SH-SY5Y (cell line): ENCODE results near the gene TUBGCP5.

ENCODE experiments used
- GATA2 ChIP-seq: IDR thresholded peaks from 2 replicates; pipeline ENCODE4 v1.6.1; 2011; ENCODE audit warnings: mild to moderate bottlenecking, low read depth, low read length
- GATA3 ChIP-seq: IDR thresholded peaks from 2 replicates; pipeline ENCODE4 v1.6.1; 2011; ENCODE audit warnings: low read depth, mild to moderate bottlenecking, low read length, moderate library complexity

DNA sequence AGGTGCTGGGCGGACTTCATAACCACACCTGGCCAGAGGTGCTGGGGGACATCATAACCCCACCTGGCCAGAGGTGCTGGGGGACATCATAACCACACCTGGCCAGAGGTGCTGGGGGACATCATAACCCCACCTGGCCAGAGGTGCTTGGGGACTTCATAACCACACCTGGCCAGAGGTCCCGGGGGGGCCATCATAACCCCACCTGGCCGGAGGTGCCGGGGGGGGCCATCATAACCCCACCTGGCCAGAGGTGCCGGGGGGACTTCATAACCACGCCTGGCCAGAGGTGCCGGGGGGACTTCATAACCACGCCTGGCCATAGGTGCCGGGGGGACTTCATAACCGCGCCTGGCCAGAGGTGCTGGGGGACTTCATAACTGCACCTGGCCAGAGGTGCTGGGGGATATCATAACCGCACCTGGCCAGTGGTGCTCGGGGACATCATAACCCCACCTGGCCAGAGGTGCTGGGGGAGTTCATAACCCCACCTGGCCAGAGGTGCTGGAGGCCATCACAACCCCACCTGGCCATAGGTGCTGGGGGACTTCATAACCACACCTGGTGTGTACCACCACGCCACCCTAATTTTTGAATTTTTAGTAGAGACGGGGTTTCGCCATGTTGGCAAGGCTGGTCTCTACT, 10.7 kb upstream of the TUBGCP5 start:
- TF ChIP-seq GATA3 (no peak), GATA2 (no peak)
